Transverse colon (tissue), 4 donors: Measurements from ENCODE around the gene BMERB1.
"Not testable (repeated sequence)": the region's sequence is repeated elsewhere in the genome, so short reads cannot be mapped to it uniquely, and the experiment has no call there.

Experiments
- EP300 ChIP-seq: sonication (generic); formaldehyde crosslinking; IDR thresholded peaks from one replicate; pipeline ENCODE4 v1.6.1; 2017; ENCODE audit warnings: antibody characterized with exemption, low read depth
- POLR2A ChIP-seq: fragments of 450-650 bp; IDR thresholded peaks from one replicate; pipeline ENCODE4 v1.6.1; 2016; ENCODE audit warnings: antibody characterized with exemption, mild to moderate bottlenecking, moderate library complexity
- POLR2AphosphoS5 ChIP-seq, 3 donors: sonication (generic); formaldehyde crosslinking; IDR thresholded peaks; one replicate each; pipeline ENCODE4 v1.6.1; 2016; ENCODE audit warnings: antibody characterized with exemption in 3 of 3
- TF ChIP-seq, protein P1 (sequence below), 5 experiments: fragments of 200-600 bp in 3 of 5; fragments of 450-650 bp in 2 of 5; sonication (generic) in 3 of 5; IDR thresholded peaks; 1 replicate in 2 of 5; 2 replicates in 3 of 5; pipeline ENCODE4 v1.5.1; 2016 to 2017; ENCODE audit warnings: antibody characterized with exemption in 5 of 5, inconsistent platforms in 3 of 5, mild to moderate bottlenecking in 2 of 5, moderate library complexity in 1 of 5

DNA sequence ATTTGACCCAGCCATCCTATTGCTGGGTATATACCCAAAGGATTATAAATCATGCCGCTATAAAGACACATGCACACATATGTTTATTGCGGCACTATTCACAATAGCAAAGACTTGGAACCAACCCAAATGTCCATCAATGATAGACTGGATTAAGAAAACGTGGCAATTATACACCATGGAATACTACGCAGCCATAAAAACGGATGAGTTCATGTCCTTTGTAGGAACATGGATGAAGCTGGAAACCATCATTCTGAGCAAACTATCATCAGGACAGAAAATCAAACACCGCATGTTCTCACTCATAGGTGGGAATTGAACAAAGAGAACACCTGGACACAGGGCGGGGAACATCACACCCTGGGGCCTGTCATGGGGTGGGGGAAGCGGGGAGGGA is 41.4 kb upstream of the BMERB1 start:
- TF ChIP-seq, protein P1, sequence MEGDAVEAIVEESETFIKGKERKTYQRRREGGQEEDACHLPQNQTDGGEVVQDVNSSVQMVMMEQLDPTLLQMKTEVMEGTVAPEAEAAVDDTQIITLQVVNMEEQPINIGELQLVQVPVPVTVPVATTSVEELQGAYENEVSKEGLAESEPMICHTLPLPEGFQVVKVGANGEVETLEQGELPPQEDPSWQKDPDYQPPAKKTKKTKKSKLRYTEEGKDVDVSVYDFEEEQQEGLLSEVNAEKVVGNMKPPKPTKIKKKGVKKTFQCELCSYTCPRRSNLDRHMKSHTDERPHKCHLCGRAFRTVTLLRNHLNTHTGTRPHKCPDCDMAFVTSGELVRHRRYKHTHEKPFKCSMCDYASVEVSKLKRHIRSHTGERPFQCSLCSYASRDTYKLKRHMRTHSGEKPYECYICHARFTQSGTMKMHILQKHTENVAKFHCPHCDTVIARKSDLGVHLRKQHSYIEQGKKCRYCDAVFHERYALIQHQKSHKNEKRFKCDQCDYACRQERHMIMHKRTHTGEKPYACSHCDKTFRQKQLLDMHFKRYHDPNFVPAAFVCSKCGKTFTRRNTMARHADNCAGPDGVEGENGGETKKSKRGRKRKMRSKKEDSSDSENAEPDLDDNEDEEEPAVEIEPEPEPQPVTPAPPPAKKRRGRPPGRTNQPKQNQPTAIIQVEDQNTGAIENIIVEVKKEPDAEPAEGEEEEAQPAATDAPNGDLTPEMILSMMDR (IDR thresholded peaks at IDR 0.05): not testable (repeated sequence)
- not testable (repeated sequence) for TF ChIP-seq POLR2A; POLR2AphosphoS5 (IDR thresholded peaks at IDR 0.05); EP300
